T-helper 9 cell (primary cell): ENCODE measurements around the gene WDR17.
"Not testable (repeated sequence)": the region's sequence is repeated elsewhere in the genome, so short reads cannot be mapped to it uniquely, and the experiment has no call there.

Experiments used
- DNase-seq: peaks from one replicate; pipeline ENCODE4 v3.0.0-alpha.2; 2020

Gene WDR17

DNA sequence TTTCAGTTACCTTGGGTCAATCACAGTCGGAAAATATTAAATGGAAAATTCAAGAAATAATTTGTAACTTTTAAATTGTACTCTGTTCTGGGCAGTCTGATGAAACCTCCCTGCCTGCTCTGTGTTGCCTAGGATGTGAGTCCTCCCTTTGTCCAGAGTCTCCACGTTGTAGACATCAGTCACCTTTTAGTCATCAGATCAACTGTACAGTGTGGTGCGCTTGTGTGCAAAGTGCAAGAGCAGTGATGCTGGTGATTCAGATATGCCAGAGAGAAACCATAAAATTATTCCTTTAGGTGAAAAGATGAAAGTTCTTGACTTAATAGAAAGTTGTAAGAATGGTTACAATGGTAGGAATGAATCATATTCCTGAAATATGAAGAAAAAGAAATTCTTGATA is 128.3 kb downstream of the WDR17 start:
- DNase-seq: no peak

DNA sequence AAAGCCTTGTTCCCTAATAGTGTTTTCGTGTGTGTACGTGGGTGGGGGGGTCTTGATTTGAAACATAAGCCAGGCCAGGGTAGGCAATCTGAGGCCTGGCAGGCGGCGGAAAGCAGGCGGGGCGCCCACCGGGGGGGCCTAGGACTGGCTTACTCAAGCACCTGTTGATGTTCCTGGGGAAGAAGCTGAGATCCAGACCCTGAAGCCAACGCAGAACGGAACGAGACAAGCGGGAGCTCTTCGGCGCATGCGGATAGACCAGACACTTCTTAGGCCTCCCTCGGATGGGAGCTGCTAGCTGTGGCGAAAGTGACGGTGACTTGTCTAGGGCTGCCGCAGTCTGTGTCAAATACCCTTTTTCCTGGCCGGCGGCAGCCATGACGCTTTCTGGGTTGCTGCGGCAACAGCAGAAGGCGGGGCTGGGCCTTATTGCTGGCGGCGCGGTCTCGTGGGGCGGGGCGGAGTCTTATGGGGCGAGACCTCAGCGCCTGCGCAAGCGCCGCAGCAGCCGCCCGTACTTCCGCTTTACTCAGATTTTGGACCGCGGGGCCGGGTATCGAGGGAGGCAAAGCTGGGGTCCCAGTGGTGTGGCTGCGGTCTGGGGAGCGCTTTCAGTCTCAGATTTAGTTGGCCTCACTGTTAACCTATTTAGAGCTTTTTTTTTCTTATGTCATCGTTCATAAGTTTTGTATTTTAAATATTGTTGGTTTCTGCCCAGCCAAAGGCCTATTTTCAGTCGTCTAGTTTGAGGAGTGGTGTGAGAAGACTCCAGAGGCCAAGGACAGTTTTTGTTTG is 129.7 kb downstream of the WDR17 start, which contains the start of gene SPATA4:
Gene SPATA4 (minus strand): TSS at position 402 of the 795 bp plus-strand sequence. CDS start 23 bp downstream, at position 379.
- peak; percentile 90 for DNase-seq

DNA sequence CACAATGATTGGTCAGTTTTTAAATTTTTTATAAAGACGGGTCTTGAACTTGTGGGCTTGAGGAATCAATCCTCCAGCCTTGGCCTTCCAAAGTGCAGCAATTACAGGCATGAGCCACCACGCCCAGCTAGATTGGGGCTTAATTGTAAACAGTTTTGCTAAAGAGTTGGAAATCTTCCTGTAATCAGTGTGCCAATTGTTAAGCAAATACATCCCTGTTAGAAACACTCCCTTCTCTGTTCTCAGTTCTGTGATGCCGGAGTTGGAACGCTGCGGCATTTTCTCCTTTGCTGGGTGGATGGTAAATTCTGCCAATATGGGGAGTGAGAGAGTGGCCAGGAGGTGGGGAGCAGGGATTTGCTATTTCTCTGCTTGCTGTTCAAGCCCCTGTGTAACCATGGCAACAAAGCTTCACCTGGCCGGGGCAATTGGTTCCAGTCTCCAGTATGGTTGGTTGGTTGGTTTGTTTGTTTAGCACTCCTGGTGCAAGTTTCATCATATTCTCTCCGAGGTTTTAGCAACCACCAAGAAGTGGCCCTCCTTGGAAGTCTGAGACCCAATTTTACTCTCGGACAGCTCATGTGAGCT is 132.8 kb downstream of the WDR17 start:
- DNase-seq: no peak

DNA sequence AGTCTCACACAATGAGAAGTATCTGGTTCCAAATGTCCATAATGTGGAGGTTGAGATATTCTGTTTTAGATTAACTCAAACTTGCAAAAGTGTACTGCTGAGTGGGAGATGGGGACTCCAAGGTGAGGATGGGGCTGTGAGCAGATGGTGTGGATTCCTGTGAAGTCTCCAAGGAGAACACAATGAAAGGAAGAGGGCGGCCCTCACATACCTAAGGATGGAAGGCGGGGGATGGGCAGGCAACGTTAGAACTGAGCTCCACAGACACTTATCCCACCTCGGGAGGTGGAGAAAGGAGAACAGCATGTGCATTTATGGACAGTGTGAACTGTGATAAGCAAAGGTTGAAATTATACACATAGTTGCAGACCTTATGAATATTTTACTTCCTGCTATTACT is 139.7 kb downstream of the WDR17 start:
- no peak for DNase-seq

DNA sequence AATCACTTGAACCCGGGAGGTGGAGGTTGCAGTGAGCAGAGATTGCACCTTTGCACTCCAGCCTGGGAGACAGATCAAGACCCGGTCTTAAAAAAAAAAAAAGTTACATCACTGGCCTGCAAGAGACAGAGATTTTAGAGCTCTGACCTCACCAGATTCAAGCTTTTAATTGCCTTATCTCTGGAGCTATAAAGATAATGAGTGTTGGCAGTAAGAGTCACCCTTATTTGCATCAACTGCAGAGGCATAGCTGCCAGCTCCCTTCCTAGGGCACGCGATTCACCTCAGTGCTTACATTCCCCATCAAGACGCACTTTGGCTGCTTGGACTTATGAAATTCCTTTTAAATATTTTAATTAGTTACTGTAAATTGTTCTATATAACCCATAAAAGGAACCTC is 142.2 kb downstream of the WDR17 start:
- DNase-seq: no peak

DNA sequence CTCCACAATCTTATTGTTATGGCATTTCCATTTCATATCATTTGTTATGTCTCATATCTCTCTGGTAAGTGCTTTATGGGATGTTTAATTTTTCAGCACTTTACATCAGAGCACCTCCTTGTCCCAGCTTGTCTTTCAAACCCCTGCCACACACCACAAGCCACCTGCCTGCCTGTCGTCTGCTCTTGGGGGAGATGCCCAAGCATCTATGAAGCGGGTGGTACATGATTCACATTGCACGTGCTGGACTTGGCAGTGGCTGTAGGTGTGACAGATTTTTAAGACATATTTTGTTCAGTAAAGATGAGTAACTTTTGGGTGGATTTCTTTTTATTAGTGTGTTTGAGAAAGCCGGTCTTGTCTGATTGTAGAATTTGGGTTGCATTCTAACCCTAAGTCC is 143.9 kb downstream of the WDR17 start:
- DNase-seq: no peak

DNA sequence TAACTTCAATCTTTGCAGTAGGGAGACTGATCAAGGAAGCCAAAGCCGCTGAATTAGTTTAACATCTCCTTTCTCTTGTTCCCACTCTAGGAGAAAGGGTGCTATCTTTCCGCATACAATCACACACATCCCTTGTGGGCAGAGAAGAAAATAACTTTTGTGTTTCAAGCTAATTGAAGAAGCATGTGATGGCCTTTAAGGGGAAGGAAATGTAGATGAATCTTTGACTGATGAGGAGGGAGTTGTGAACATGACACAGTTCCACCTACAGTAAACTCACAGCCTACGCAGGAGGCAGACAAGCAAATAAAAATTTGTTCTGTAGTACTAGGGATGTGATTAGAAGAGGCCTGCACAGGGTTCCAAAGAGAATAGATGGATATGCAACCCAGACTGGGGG is 144.5 kb downstream of the WDR17 start:
- DNase-seq: no peak

DNA sequence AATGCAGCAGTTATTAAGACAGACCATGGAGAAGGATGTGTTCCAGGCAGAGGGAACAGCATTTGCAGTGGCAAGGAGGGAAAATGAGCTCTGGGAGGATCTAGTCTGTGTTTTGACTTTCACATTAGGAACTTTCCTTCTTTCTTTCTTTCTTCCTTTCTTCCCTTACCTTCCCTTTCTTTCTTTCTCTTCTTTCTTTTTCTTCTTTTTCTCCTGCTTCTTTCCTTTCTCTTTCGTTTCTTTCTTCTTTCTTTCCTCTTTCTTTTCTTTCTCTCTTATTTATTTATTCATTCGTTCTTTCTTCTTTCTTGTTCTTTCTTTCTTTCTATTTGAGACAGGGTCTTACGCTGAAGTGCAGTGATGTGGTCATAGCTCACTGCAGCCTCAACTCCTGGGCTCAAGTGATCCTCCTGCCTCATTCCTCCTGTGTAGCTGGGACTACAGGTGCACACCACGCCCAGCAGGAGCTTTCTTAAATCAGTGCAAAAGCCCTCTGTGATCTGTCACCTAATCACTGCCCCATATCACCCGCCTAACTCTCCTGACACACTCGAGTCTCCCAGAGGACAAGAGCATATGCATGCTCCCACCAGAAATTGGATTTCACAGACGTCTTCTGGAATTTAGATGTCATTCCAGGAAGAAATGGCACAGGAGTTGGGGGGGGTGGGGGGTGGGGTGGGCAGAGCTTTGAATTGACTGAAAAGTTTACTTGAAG is 145.1 kb downstream of the WDR17 start:
- DNase-seq: no peak

DNA sequence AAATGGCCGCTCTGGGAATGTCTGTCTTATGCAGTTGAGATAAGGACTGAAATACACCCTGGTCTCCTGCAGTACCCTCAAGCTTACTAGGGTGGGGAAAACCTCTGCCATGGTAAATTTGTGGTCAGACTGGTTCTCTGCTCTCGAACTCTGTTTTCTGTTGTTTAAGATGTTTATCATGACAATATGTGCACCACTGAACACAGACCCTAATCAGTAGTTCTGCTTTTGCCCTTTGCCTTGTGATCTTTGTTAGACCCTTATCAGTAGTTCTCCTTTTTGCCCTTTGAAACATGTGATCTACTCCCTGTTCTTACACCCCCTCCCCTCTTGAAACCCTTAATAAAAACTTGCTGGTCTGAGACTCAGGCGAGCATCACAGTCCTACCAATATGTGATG is 146.7 kb downstream of the WDR17 start:
- not testable (repeated sequence) for DNase-seq

DNA sequence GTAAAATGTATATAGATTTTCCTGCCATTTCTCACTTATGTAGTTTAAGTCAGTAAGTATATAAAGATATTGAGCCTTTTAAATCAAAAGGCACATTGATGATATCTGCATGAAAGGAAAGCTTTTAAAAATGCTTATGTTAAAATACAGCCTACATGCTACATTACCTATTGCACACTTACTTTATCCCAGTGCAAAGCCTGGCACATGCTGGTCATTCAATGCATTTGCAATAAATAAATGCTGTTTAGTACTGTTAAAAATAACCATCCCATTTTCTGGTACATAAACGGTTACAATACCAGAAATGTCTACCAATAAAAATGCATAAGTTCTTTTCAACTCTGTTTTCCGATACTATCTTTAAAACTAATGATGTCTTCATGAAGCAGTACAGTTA is 151.9 kb downstream of the WDR17 start:
- DNase-seq: no peak

DNA sequence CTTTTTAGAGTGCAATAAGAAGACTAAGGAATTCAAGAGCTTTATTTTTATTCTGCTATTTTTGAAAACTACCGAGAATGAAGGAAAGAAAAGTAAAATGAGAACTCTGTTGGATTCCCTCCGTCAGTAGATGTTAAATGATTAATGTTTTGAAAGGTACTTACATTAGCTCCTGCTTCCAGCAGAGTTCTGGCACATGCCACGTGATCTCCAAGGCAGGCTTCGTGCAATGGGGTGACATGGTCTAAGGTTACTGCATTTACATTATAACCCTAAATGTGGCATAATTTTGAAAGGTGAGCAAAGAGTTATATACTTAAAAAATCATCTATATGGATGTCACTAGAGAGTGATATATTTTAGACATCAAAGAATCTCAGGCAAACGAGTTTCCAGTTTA is 156.5 kb downstream of the WDR17 start:
- DNase-seq: no peak

DNA sequence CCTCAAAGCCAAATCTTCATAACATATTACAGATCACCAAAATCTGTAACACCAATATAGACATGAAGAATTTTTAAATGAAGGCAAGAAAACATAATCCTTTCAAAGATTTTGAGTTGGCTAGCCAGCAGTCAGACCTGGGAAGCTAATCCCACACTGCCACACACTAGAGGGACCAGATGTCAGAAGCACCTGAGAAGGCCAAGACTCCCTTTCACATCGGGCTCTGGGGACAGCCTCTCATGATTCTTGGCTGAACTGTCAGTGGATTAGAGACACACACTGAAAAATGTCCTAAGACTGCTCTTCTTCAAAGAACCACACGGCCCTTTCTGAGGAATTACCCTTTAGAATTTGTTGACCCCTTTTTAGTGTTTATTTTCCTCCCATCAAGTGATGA is 157.9 kb downstream of the WDR17 start:
- no peak for DNase-seq

DNA sequence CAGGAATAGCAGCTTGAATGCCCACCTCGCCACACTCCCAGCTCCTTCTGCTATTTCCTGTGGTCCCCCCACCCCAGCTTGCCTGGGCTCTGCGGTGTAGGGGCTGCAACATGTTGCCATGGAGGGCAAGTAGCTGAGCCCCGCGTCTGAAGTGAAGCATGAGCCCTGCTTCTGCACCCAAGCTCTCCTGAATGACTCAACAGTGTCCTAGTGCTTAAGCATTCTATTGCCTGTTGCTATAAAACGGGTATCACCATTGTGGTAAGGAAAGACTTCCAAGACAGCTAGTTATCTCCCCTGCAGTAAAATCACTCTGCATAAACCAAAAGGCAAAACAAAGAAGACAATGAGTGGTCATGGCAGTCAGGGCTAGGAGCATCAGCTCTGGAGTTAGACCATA is 161.1 kb downstream of the WDR17 start:
- DNase-seq: no peak

DNA sequence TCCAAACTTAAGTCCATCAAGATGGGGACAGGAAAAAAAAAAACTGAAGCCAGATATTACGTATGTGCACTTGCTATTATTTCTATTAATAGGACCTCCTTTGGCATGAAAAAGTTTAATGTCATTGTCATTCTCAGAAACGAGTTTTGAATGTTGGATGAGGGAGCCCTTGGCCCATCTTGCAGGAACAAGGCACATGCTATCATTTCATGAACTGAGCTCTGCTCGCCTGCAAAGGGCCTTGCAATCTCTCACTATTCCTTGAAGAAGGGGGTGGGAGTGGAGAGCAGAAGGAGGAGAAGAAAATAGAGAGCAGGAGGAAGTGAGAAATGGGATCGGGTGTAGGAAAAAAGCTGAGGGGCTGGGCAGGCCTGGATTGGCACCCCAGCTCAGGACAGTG is 164.0 kb downstream of the WDR17 start:
- DNase-seq: no peak
